GM12891 (cell line): Measurements from ENCODE around the gene UBTD2.
"Not testable (repeated sequence)": the region's sequence is repeated elsewhere in the genome, so short reads cannot be mapped to it uniquely, and the experiment has no call there.

ENCODE experiments used
- DNase-seq: peaks from one replicate; pipeline ENCODE4 v3.0.0; 2011; ENCODE audit warnings: low spot score; ENCODE audit not compliant: insufficient read length
- FAIRE-seq: peaks from 2 replicates; lab custom pipeline; 2011; peaks lifted over from hg19 to GRCh38; lab: Jason Lieb, UNC
- PAX5 ChIP-seq: IDR thresholded peaks from 2 replicates; pipeline ENCODE4 v1.6.1; 2011; ENCODE audit warnings: low read length, moderate library complexity, mild to moderate bottlenecking; ENCODE audit not compliant: insufficient read depth, severe bottlenecking
- POLR2A ChIP-seq: IDR thresholded peaks from 2 replicates; pipeline ENCODE4 v1.6.1; 2011; ENCODE audit warnings: low read depth, low read length, control low read depth
- POLR2AphosphoS5 ChIP-seq: IDR thresholded peaks from 2 replicates; pipeline ENCODE4 v1.6.1; 2011; ENCODE audit warnings: low read depth, low read length, control low read depth
- POU2F2 ChIP-seq: IDR thresholded peaks from 2 replicates; pipeline ENCODE4 v1.6.1; 2011; ENCODE audit warnings: low read depth, mild to moderate bottlenecking, control low read depth, low read length, moderate library complexity
- SPI1 ChIP-seq: IDR thresholded peaks from 2 replicates; pipeline ENCODE4 v1.6.1; 2011; ENCODE audit warnings: low read depth, low read length, control low read depth
- TAF1 ChIP-seq: IDR thresholded peaks from 2 replicates; pipeline ENCODE4 v1.6.1; 2011; ENCODE audit warnings: low read depth, low read length, control low read depth

The UBTD2 gene

GRCh38 chr5:172229904-172230303, 53.7 kb downstream of the UBTD2 start:
- DNase-seq (no peak), FAIRE-seq (peak; percentile 5)
- TF ChIP-seq POLR2A = no peak
- no peak for TF ChIP-seq SPI1
- TF ChIP-seq POLR2AphosphoS5 = no peak
- no peak for TF ChIP-seq POU2F2

- DNase-seq (no peak), FAIRE-seq (no peak)
- no peak for TF ChIP-seq SPI1
- TF ChIP-seq TAF1 = no peak
- no peak for TF ChIP-seq POLR2A
- TF ChIP-seq PAX5 = no peak
- no peak for TF ChIP-seq POU2F2
- TF ChIP-seq POLR2AphosphoS5 = no peak
Observed at GRCh38 chr5:172224996-172225395, 58.6 kb downstream of the UBTD2 start.

DNA sequence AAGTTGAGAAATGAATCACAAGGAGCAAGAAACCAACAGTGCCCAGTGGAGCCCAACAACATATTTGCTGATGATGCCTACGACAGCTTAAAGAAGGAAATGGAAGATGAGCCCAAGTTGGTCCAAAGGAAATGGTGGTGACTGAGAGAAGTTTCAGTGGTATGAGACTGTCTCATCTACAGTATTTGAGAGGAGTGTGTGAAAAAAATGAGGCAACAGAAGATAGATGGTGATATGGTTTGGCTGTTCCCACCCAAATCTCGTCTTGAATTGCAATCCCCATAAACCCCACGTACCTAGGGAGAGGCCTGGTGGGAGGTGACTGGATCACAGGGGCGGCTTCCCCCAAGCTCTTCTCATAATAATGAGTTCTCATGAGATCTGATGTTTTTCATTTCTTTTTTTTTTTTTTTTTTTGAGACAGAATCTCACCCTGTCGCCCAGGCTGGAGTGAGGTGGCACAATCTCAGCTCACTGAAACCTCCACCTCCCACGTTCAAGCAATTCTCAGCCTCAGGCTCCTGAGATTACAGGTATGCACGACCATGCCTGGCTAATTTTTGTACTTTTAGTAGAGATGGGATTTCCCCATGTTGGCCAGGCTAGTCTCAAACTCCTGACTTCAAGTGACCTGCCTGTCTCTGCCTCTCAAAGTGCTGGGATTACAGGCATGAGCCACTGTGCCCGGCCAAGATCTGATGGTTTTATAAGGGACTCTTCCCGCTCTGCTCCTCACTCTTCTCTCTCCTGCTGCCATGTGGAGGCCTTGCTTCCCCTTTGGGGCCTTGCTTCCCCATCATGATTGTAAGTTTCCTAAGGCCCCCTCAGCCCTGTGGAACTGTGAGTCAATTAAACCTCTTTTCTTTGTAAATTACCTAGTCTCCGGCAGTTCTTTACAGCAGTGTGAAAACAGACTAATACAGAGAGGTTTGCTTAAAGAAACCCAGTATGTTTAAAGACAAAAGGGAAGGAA, 59.4 kb downstream of the UBTD2 start:
- no peak for DNase-seq
- peak; percentile 94 for FAIRE-seq
- TF ChIP-seq SPI1 (peak; percentile 65), POLR2AphosphoS5 (no peak)

DNA sequence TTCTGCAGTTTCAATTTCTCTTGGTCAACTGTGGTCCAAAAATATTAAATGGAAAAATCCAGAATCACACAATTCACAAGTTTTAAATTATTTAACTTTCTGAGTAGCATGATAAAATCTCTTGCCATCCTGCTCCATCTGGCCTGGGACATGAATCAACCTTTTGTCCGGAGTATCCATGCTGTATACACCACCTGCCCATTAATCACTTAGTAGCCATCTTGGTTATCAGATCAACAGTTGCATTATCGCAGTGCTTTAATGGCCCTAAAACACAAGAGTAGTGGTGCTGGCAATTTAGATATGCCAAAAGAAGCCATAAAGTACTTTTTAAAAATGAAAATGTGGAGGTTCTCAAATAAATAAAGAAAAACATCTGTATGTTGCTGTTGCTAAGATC, 64.3 kb downstream of the UBTD2 start:
- no peak for DNase-seq
- TF ChIP-seq POU2F2 = no peak
- no peak for TF ChIP-seq SPI1
- no peak for TF ChIP-seq POLR2A
- TF ChIP-seq POLR2AphosphoS5 = no peak
- TF ChIP-seq PAX5 = no peak
- no peak for TF ChIP-seq TAF1
- no peak for FAIRE-seq

- FAIRE-seq (no peak), DNase-seq (no peak)
- TF ChIP-seq POLR2A (no peak), PAX5 (no peak), TAF1 (no peak), POU2F2 (no peak), POLR2AphosphoS5 (no peak), SPI1 (no peak)
Observed at GRCh38 chr5:172216345-172216744, 67.2 kb downstream of the UBTD2 start.

DNA sequence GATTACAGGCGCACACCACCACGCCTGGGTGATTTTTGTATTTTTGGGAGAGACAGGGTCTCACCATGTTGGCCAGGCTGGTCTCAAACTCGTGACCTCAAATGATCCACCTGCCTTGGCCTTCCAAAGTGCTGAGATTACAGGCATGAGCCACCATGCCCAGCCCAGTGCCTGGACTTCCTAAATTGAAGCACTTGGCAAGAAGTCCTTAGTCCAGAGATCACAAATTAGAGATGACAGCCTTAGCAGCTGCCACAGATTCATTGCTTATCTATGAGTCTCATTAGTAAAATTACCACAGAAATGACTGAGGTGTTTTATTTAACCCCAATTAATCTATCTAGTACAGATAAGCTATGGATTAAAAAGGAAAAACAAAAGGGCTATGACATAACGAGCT, 70.4 kb downstream of the UBTD2 start:
- DNase-seq (no peak), FAIRE-seq (no peak)
- TF ChIP-seq POLR2A (no peak), TAF1 (no peak), POLR2AphosphoS5 (no peak), POU2F2 (no peak), PAX5 (no peak), SPI1 (no peak)

DNA sequence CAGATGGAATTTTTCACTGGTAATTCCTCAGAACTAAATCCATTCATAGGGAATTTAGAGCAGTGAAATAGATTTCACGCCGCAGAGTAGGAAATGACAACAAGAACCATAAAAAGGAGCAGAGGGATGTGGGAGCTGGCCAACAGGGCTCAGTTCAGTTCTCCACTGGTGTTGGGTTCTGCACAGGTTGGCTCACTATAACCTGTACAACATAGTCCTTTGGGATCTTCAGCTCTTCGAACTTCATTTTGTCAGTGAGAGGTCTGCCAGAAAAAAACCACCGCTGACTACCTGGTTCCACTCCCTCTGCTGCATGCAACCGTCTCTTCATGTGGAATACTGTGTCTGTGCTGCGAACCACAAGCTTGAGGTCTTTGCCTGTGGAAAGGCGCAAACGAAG, 71.9 kb downstream of the UBTD2 start:
- DNase-seq (no peak), FAIRE-seq (no peak)
- TF ChIP-seq POU2F2 = no peak
- no peak for TF ChIP-seq POLR2A
- TF ChIP-seq PAX5 = no peak
- no peak for TF ChIP-seq TAF1
- no peak for TF ChIP-seq POLR2AphosphoS5
- TF ChIP-seq SPI1 = no peak

DNA sequence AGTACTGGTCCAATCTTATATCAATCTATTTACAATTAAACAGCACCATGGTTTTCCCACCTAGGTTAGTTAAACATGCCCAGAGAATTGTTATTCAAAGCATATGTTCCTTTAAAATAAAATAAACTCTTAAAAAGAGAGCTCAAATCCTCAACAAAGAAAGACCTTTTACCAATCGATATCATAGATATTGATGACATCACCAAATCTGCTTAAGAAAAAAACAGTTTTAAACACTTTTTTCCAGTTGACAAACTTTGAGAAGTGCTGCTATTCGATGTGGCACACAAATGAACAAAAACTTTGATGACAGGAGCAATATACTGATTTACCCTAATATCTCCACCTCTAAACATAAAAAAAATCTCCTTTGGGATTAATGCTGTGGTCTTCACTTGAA, 73.8 kb downstream of the UBTD2 start:
- FAIRE-seq (no peak), DNase-seq (no peak)
- TF ChIP-seq PAX5 = no peak
- TF ChIP-seq POLR2AphosphoS5 = no peak
- TF ChIP-seq POU2F2 = no peak
- TF ChIP-seq TAF1 = no peak
- TF ChIP-seq POLR2A = no peak
- TF ChIP-seq SPI1 = no peak

- TF ChIP-seq TAF1 (no peak), POLR2AphosphoS5 (no peak), POU2F2 (no peak), POLR2A (no peak), SPI1 (no peak), PAX5 (no peak)
- FAIRE-seq (no peak), DNase-seq (no peak)
Observed at GRCh38 chr5:172207511-172207910, 76.1 kb downstream of the UBTD2 start.

GRCh38 chr5:172205984-172206383, 77.6 kb downstream of the UBTD2 start:
- DNase-seq, FAIRE-seq: not testable (repeated sequence)

DNA sequence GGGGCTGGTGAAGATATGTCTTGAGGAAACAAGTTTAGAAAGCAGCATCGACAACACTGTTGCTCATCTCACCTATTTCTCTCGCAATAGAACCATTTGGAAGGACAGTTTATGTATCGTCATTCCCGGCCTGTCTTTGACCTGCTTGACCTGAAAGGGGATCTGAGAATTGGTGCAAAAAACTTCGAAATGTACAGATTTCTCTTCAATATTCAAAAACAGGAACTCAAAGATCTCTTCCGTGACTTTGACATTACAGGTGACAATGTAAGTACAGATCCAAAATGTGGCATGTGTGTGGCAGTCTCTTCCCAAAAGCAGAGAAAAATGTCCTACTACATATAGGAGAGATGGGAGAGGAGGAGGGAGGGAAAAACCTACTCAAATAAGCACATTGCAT, 83.1 kb downstream of the UBTD2 start:
- FAIRE-seq = no peak
- DNase-seq = no peak
- TF ChIP-seq SPI1 = peak; percentile 74
- TF ChIP-seq POLR2A = no peak
- no peak for TF ChIP-seq POU2F2
- no peak for TF ChIP-seq PAX5
